NCI-H774 (cell line): ENCODE data around the gene FAM210B.
"Not testable (repeated sequence)": the region's sequence is repeated elsewhere in the genome, so short reads cannot be mapped to it uniquely, and the experiment has no call there.

ENCODE experiments used
- DNase-seq: peaks from one replicate; lab custom pipeline; 2025; lab: John Stamatoyannopoulos, UW

Gene FAM210B, protein sequence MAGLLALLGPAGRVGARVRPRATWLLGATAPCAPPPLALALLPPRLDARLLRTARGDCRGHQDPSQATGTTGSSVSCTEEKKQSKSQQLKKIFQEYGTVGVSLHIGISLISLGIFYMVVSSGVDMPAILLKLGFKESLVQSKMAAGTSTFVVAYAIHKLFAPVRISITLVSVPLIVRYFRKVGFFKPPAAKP

DNA sequence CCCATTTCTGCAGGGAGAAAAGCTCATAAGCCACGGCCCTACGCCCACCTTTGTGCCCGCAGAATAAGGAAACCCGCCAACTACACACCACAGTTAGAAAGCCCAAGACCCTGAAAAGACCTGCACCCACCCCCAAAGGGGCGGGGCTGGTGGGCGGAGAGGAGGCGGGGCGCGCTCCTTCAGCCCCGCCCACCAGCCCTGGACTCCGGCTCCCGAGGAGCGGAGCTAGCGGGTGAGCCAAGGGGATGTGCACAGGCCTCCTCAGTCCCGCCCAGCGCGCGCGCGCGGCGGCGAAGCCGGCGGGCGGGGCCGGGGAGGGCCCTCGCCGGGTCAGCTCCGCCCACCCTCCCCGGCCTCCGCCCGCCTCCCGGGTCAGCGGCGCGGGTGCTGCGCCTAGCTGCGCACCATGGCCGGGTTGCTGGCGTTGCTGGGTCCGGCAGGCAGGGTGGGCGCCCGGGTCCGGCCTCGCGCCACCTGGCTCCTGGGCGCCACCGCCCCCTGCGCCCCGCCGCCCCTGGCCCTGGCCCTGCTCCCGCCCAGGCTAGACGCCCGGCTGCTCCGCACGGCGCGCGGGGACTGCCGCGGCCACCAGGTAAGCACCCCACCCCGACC, at the start of gene FAM210B:
Gene FAM210B, plus strand, starts transcription at position 375 of the 612 bp plus-strand sequence. Its CDS starts 32 bp downstream, at position 407.
- DNase-seq, result peak; percentile 88

DNA sequence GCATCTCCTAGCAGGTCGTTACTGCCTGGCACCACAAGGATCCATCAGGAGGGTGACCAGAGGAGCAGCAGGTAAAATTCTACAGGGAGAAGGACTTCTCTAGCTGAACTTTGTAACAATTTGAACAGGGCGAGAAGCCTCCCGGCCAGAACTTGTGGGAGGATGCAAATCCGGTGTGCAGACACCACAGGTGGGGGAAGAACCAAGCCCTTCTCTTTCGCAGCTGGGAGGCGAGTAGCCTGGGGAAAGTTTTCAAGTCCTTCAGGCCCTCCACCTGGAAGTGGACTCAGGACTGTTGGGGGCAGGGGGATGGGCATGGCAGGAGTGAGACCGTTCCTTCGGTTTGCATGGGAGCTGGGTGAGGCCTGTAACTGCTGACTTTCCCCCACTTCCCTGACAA, 42.7 kb upstream of the FAM210B start:
- no peak for DNase-seq

DNA sequence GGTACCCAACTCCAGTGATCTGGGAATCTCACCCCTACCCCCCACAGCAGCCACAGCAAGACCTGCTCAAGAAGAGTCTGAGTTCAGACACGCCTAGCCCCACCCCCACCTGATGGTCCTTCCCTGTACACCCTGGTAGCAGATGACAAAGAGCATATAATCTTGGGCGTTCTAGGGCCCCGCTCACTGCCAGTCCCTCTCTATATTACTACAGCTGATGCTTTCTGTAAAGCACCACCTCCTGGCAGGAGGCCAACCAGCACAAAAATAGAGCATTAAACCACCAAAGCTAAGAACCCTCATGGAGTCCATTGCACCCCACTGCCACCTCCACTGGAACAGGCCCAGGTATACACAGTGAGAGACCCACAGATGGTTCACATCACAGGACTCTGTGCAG, 42.3 kb upstream of the FAM210B start:
- no peak for DNase-seq

DNA sequence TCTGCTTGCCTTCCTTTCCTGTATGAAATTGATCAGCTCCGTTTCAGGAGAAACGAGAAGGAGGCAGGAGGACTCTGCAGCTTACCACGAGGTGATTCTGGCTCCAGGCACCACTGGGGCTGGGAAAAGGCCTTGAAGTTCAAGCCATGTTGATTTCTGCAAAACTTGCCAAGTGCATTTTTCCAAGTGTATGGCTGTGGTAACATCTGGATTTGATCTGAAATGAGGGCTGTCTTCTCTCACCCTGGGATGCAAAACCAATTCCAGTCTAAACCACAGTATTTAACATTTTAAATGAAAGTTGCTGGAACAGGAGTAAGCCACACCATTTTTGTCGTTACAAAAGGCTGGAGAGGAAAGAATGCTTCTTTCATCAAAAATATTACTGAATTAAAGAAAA, 36.1 kb upstream of the FAM210B start:
- no peak for DNase-seq

DNA sequence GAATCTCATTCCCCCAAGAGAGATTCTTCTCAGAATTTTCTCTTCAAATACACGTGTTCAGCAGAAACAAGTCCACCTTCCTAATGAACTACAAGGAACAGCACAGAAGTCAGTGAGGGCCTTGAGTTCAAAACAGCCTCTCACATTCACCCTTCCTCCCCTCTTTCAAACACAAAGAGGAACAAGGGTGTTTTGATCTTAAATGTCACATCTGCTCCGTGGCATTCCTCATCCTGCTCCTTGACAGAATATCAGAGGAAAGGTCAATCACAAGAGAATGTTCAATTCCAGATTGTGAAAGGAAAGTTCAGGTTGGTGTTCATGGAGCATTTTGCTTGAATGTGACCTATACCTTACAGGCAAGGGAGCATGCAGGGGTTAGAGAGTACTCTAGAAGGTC, 35.6 kb upstream of the FAM210B start:
- no peak for DNase-seq

DNA sequence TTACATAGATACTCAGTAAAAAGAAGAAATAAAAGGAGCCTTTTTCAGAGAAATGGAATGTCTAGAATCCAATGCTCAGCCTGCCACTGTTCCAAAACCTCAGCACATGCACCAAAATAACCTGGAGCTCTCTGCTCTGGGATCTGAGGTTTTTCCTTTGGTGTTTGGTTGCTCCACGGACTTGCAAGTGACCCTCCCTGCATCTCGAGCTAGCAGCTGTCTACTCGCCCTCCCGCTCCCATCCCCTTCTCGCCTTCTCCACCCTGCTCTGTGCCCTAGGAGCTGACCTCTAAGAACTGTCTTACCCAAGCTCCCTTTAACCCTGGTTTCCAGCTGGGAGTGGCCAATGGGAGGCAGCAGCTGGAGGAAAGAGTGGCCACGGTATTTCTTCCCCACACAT, 35.1 kb upstream of the FAM210B start:
- DNase-seq, result no peak

DNA sequence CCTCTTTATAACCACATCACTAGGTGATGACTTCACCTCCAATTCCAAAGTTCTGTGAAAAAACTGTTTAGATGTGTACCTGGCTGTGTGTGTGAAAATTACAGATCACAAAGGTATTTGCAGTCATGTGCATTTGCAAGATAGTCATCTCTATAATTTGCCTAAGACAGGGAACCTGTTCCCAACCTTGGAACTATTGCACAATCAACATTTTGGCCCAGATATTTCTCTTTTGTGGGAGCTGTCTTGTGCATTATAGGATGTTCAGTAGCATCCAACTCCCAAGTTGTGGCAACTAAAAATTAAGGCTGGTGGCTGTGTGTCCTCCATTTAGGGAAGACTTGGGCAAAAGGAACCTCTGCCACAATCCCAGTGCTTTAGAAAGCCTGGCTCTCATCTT, 34.0 kb upstream of the FAM210B start:
- DNase-seq, result no peak

DNA sequence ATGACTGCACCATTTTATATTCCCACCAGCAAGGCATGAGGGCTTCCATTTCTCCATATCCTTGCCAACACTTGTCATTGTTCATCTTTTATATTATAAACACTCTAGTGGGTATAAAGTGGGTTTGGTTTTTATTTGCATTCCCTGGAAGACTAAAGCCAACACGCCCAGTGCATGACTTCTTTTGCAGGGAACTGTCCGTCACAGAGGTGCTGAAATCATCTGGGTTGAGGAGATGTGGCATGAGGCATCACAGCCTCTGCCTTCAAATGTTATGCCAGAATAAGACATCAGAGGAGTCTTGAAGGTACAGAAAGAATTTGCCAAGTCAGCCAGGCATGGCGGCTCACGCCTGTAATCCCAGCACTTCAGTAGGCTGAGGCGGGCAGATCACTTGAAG, 29.9 kb upstream of the FAM210B start:
- DNase-seq, result no peak

DNA sequence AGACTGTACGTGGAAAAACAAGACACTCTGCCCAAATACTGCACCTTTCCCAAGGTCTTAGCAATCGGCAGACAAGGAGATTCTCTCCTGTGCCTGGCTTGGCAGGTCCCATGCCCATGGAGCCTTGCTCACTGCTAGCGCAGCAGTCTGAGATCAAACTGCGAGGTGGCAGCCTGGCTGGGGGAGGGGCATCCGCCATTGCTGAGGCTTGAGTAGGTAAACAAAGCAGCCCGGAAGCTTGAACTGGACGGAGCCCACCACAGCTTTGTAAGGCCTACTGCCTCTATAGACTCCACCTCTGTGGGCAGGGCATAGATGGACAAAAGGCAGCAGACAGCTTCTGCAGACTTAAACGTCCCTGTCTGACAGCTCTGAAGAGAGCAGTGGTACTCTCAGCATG, 22.1 kb upstream of the FAM210B start:
- DNase-seq, result not testable (repeated sequence)

DNA sequence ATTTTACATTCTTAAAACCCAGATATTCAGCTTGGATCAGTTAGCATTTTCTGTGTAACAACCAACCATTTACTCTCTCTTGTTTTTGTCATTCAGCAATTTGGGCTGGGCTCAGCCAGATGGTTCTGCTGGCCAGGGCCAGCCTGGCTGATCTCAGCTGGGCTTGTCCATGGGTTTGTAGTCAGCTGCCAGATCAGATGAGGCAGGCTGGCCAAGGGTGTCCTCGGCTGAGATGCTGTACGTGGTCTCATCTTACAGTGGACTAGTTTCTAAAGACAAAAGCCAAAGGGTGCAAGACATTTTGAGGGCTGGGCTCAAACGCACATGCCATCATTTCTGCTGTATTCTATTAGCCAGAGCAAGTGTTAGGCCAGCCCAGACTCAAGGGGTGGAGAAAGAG, 16.0 kb upstream of the FAM210B start:
- DNase-seq, result no peak

DNA sequence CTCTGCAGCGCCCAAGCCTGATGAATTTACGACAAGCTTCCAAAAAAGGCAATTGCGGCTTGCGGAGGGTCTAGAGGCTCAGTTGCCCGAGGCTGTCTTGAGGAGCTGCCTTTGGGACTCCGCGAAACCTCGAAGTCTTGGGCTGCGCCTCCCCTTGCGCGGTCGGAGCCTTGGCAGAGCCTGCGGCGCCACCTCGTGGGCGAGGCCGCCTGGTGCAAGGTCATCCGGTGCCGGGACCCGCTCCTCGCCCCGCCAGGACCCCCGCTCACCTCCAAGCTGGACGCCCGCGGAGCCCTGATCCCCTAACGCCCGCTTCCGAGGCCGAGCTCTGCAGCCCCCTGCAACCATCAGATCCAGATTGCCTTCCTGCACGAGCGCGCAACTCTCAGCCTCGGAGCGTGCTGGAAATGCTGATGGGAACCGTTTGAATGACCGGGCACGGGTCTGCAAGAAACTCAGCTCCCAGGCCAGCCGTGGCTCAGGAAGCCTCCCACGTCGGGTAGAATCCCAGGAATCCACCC, 14.9 kb upstream of the FAM210B start:
- no peak for DNase-seq

DNA sequence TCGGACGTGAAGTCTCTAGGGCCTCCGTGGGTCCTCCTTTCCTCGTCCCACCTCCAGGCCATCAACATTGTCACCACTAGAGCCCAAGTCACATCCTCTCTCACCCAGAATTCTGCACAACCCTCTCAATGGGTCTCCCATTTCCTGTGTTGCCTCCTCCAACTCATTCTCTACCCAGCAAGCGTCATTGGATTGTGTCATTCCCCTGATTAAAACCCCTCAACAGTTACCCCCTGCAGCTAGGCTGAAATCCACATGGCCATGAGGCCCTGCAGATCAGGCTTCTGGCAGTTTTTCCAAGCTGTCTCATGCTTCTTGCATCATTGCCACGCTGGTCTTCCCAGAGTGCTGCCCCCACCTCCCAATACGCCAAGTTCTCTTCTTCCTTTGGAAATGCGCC, 12.9 kb upstream of the FAM210B start:
- DNase-seq, result no peak

DNA sequence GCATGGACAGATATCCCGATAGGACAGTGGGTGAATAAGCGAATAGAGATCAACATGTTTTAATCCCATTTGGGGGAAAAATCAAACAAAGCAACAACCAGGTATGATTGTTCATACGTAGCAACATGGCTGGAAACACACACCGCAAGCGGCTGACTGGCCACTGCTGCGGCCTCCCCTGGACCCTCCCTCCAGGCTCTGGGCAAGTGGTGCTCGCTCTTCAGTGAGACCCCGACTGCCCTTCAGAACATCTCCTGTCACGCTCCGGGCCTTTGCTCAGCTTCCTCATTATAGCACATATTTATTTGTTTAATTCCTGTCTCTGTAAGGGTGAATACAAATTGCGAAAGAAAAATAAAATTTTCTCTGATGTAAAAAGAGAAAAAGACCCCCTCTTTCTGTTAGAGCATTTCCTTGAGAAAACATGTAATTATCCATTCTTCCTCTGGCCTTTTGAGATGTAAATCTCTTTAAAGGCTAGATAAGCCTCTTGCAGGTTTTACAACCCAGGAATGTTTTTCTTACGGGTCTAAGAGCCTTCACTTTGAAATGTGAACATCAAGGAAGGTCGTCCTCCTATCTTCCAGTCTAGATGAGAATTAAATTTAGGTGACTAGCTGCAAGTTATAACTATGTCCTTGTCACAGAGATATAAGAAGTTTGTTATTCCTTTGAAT, 11.0 kb upstream of the FAM210B start:
- DNase-seq, result no peak

DNA sequence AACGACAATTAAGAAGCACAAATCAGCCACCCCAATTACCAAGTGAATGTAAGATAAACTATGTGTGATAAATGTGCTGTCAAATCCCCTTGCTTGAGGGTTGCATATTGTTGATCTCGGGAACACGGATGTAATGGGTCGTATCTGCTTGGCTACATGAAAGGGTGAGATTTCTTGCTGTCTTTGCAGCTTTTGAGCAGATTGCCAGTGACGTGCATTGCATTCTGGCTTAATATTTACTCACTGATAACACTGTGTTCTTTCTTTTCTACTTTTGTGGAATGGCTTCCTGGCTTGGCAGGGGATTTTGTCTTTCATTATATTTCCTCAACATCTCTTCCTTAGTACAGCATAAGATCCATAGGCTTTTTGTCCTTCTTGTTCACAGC, 10.5 kb upstream of the FAM210B start:
- DNase-seq, result no peak

DNA sequence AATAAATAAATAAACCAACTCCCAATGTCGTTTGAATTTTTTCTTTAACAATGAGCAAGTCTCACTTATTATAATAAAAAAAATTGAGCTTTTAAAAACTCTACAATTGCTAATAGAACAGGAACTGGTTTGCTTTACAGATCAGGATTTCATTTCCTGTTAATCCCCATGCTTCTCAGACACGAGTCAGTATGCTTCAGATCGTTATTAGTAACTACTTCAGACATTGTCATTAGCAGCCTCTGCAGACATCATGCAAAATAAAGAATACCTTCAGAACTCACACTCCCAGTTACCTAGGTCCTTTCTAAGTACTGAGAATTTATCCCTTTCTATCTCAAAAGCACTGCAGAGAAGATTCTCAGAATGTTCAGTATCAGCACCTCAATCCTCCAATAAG, 10.0 kb upstream of the FAM210B start:
- DNase-seq, result no peak

DNA sequence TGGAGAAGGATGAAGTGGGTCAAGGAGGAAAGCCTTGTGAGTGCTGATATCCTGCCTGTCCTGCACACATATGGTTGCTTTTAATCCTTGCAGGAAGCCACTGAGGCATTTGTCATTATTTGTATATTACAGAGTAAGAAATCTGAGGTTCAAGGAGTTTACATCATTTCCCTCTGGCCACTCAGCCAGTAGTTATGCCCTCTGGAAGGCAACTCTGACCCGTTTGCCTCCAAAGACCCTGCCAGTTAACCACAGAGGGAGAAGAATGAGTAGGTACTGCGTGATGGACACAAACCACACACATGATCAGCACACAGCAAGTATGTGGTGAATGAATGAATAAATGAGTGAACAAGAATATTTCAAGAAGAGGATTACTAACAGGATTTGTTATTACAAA, 7.9 kb upstream of the FAM210B start:
- DNase-seq, result no peak

DNA sequence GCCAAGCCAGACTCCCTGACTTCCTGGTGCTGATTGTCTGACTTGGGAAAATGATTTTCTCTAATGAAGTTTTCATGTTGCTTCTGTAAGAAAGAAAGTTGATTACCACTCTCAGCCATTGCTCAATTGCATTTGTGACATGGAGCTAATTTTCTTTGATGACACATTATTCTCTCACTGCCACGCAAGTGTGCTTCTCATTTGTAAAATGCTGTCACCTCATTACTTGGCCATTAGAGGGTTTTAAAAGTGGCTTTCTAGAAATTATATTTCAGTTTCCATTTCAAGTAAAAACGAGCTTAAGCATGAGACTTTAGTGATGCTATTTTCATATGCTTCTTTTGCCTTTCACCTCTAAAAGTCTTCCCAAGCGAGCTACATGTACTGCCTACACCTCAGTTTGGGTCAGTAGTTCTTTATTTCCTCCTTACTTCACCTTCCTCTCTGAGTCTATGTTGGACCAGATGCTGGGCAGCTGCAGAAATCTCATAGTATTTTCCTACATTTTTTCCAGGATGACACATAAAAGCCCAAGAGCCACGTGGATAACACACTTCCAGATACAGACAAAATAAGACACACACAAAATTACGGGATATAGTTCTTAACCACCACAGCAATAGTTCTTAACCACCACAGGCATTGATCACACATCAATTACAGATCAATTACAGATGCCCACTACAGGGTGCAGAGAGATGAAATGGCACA, 6.3 kb upstream of the FAM210B start:
- no peak for DNase-seq

DNA sequence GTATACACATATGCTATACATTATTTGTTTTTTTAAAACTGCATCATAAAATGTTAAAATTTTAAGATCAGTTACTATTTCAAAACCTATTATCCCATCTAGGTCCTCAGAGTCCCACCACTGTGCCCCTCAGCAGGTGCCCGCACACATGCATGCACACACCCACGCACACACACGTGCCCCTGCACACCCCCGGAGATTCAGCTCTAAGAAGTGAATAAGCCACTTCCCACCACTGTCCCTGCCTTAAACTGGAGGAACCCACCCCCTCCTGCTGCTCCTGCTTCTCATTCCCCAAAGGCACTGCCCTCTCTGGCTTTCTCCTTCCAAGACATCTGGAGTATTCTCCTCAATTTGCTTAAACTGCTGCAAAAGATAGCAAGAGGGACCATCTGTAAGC, 5.4 kb upstream of the FAM210B start:
- no peak for DNase-seq

DNA sequence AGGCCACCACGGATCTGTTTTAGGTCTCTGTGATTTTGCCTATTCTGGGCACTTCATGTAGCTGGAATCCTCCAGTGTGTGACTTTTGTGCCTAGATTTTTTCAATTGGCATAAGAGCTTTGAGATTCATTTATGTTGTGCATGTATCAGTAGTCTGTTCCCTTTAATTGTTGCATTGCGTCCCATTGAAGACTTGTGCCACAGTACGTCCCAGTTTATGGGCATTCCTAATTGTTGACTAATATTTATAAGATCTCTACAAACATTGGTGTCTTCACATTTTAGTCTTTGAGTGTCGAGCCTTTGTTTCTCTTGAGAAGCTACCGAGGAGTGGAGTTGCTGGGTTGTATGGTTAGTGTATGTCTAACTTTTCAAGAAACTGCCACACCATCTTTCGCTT, 704 bp upstream of the FAM210B start:
- no peak for DNase-seq

DNA sequence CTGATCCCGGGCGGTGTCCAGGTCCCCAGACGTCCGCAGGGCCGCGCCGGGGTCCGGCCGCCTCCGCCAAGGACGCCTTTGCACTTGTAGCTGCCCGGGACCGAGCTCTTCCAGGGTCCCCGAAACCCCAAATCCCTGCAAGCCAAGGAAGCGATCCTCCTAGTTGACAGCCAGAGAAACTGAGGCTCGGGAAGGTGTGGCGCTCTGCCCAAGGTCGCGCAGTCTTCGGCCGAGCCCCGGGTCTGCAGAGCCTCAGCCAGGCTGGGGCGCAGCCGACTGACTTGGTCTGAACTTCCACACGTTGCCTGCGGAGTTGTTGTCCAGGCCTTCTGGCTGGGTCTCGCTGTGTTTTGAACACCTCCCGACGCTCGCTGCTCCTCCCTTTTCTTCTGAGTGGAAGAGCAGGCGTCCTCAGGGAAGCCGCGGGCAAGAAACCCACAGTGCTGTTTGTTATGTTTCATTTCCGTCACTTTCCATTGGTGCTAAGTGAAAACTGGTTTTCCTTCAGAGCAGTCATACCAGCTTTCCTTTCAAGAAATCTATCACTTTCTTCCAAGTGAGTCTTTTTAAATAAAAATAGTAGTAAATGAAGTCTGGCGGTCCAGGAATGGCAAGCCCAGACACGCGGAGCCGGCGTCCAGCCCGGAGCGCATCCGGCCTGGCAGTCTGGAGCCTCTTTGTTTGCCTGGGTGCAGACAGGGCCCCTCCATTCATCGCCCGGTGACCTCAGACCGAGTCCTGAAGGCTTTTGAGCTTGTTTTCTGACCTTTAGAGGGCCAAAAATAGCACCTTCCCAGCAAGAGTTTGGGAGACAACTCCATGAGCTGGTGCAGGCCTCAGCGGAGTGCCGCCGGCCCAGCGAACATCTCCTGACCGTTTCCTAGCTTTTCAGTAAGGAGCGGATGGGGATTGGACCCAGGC, 698 bp downstream of the FAM210B start:
- DNase-seq, result no peak

DNA sequence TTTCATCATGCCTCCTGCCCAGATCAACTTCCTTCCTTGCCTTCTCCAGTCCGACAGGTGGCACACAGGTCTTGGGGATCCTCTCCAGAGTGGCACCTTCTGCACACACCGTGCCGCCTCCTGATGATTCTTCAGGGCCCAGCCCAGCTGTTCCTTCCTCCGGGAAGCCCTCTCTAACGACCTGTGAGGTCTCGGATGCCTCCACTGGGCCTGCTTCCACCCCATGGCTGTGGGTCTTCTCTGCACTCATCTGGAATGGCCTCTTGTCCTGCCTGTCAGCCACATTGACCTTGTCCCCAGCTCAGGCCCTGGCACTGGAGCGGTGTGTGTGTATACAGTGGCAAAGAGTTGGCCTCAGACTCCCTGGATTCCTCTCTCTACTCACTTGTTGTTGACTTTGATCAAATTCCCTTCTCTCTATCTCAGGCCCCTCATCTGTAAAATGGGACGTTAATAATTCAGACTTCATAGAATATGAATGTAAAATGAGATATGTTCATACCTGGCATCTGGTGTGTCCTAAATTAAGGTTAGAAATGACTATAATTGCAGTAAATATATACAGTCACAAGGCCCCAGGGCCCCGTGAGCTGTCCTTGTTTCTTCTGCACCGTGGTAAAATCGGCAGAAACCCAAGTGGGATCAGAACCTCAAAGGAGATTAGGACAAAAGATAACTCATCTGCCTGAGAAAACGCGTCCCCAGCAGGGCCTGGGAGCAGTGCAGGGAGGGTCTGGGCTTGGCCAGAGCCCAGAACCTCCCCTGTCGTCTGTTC, 1.5 kb downstream of the FAM210B start:
- DNase-seq, result no peak
